ENCODE data around the gene PACS2.
"Not testable (repeated sequence)": the region's sequence is repeated elsewhere in the genome, so short reads cannot be mapped to it uniquely, and the experiment has no call there.

The PACS2 gene

DNA sequence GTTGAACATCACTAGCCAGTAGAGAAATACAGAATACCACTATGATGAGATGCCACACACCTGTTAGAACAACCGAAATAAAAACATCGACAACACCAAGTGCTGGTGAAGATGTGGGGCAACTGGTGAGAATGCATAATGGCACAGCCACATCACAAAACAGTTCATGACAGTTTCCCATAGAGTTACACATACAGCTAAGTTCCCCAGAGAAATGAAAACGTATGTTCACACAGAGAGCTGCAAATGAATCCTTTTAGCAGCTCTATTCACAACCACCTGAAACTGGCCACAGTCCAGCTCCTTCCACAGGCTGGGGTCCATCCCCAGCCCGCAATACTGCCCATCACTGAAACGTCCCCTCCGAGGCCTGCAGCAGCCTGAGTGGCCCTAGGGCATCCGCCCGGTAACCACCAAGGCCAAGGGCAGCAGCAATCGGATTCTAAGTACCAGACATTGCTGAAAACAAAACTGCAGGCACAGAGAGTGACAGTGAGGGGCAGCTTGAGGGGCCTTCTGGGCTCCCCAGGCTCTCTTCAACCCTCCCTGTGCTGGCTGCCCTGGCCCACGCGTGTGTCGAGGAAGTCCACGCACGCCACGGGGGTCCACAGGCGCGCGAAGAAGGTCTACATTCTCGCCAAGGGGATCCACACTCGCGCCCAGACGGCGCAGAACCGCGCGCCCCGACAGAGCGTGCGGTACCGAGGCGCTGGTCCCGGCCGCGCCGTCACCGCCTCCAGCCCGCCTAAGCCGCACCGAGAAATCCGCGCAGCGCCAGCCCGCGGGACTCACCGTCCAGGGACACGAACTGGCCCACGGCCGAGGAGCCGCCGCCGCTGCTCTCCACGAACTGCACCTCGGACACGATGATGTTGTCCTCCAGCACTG lies 14.7 kb upstream of the PACS2 start:
- DNase-seq (ENCODE audit: extremely low spot score), result no peak
- CTCF ChIA-PET, result interaction anchor here (1.8 kb wide), 2 partner anchors 9 to 17 kb away, joined by 4 to 5 read pairs; no protein-coding TSS in a partner anchor
- POLR2A ChIA-PET, result interaction anchor here (1.3 kb wide), 1 partner anchor 15 kb away, joined by 9 read pairs; the partner anchor contains the start of gene PACS2
- TF ChIP-seq, protein P1, sequence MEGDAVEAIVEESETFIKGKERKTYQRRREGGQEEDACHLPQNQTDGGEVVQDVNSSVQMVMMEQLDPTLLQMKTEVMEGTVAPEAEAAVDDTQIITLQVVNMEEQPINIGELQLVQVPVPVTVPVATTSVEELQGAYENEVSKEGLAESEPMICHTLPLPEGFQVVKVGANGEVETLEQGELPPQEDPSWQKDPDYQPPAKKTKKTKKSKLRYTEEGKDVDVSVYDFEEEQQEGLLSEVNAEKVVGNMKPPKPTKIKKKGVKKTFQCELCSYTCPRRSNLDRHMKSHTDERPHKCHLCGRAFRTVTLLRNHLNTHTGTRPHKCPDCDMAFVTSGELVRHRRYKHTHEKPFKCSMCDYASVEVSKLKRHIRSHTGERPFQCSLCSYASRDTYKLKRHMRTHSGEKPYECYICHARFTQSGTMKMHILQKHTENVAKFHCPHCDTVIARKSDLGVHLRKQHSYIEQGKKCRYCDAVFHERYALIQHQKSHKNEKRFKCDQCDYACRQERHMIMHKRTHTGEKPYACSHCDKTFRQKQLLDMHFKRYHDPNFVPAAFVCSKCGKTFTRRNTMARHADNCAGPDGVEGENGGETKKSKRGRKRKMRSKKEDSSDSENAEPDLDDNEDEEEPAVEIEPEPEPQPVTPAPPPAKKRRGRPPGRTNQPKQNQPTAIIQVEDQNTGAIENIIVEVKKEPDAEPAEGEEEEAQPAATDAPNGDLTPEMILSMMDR (IDR thresholded peaks at IDR 0.05; ENCODE audit: control extremely low read depth, extremely low read depth, low read depth, missing control alignments), result no peak

GRCh38 chr14:105300542-105301102 lies 13.9 kb upstream of the PACS2 start, which contains the start of gene BRF1:
TSS of gene BRF1 (minus strand) at chr14:105301001. CDS start at chr14:105300629, 372 bp downstream.
- CTCF ChIA-PET, result interaction anchor here (0.8 to 1.8 kb wide), 8 partner anchors 10 to 1230 kb away, joined by 3 to 7 read pairs (median 4); no protein-coding TSS in a partner anchor
- TF ChIP-seq, protein P1 (IDR thresholded peaks at IDR 0.05; ENCODE audit: control extremely low read depth, extremely low read depth, low read depth, missing control alignments), result no peak
- DNase-seq (ENCODE audit: extremely low spot score), result peak; percentile 97
- POLR2A ChIA-PET, result interaction anchor here (0.6 to 1.3 kb wide), 5 partner anchors 14 to 422 kb away, joined by 3 to 9 read pairs (median 3); partner anchors contain the start of gene PACS2

DNA sequence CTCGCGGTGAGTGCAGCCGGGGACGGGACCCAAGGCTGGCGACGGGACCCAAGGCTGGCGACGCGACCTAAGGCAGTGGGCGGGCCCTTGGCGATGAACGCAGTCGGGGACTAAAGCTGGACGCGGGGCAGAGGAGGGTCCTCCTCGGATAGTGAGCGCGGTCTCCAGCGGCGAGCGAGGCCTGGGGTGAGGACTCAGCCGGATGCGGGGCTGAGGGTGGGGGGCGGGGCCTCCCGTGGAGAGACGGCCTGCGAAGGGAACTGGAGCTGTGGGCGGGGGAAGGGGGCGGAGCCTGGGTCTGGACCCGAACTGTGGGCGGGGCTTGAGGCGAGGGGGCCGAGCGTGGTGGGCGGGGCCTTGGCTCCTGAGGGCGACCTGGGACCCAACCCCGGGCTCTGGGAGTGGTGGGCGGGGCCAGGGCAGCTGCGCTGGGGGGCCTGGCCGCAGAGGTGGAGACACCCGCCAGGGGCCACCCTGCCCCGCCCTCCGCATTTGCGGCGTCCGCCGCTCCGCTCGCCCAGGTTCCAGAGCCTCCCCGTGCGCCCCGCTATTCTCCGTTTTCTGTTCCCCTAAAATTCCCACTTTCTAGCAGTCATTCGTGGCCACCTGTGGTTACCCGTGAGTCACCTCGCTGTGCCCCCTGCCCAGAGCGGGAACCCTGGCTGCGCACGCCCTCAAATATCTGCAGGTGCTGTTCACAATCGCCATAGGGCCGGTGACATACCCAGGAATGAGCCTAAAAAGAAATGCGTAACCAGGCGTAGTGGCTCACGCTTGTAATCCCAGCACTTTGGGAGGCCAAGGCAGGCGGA lies 13.2 kb upstream of the PACS2 start:
- DNase-seq (ENCODE audit: extremely low spot score), result peak; percentile 100
- ChIA-PET CTCF (interaction anchor here (0.8 to 1.8 kb wide), 9 partner anchors 10 to 1230 kb away, joined by 3 to 7 read pairs (median 4); no protein-coding TSS in a partner anchor), POLR2A (interaction anchor here (0.6 to 1.3 kb wide), 6 partner anchors 13 to 422 kb away, joined by 3 to 9 read pairs (median 3); partner anchors contain the start of gene PACS2)
- TF ChIP-seq, protein P1 (IDR thresholded peaks at IDR 0.05; ENCODE audit: control extremely low read depth, extremely low read depth, low read depth, missing control alignments), result no peak

DNA sequence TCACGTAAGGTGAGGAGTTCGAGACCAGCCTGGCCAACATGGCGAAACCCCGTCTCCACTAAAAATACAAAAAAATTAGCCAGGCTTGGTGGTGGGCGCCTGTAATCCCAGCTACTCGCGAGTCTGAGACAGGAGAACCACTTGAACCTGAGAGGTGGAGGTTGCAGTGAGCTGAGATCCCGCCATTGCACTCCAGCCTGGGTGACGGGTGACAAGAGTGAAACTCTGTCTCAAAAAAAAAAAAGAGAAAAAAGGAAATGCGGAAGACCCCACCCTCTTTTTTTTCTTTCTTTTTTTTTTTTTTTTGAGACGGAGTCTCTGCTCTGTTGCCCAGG lies 12.7 kb upstream of the PACS2 start:
- POLR2A ChIA-PET; DNase-seq (ENCODE audit: extremely low spot score): not testable (repeated sequence)
- CTCF ChIA-PET, result interaction anchor here (1.2 kb wide), 1 partner anchor 179 kb away, joined by 4 read pairs; no protein-coding TSS in a partner anchor

DNA sequence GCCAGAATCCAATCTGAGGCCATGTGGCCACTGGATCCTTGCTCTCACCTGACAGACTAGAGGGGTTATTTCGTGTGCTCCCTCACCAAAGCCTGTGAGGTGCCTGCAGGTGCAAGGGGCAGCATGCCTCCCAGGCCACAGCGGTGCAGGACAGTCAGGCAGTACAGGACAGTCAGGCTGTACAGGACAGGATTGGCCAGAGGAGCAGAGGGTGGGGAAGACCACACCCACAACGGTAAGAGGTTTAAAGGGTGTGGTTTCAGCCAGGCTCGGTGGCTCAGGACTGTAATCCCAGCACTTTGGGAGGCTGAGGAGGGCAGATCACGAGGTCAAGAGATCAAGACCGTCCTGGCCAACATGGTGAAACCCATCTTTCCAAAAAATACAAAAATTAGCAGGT lies 10.6 kb upstream of the PACS2 start:
- no peak for DNase-seq (ENCODE audit: extremely low spot score)
- TF ChIP-seq, protein P1 (IDR thresholded peaks at IDR 0.05; ENCODE audit: control extremely low read depth, extremely low read depth, low read depth, missing control alignments), result no peak
- POLR2A ChIA-PET, result no interaction called here
- CTCF ChIA-PET, result no interaction called here

- no peak for DNase-seq (ENCODE audit: extremely low spot score)
- ChIA-PET CTCF (no interaction called here), POLR2A (no interaction called here)
- TF ChIP-seq, protein P1 (IDR thresholded peaks at IDR 0.05; ENCODE audit: control extremely low read depth, extremely low read depth, low read depth, missing control alignments), result no peak
Observed at GRCh38 chr14:105304565-105304964, 10.0 kb upstream of the PACS2 start.

Measured in GM10248 (cell line).